GM21367 (cell line): ENCODE data around the gene MSTO1.
"Not testable (repeated sequence)": the region's sequence is repeated elsewhere in the genome, so short reads cannot be mapped to it uniquely, and the experiment has no call there.

Experiments
- ATAC-seq: cut with Tn5 transposase; IDR thresholded peaks from one replicate; pipeline ENCODE4 v1.9.1; 2021; ENCODE audit not compliant: unreplicated experiment

MSTO1 gene

GRCh38 chr1:155610257-155610647 is 234 bp downstream of the MSTO1 start:
- ATAC-seq = peak; percentile 23

GRCh38 chr1:155613226-155613625 is 3.2 kb downstream of the MSTO1 start:
- ATAC-seq = not testable (repeated sequence)

- no peak for ATAC-seq
Observed at GRCh38 chr1:155622191-155622590, 12.2 kb downstream of the MSTO1 start.

GRCh38 chr1:155623357-155623756 is 13.3 kb downstream of the MSTO1 start:
- ATAC-seq = no peak

DNA sequence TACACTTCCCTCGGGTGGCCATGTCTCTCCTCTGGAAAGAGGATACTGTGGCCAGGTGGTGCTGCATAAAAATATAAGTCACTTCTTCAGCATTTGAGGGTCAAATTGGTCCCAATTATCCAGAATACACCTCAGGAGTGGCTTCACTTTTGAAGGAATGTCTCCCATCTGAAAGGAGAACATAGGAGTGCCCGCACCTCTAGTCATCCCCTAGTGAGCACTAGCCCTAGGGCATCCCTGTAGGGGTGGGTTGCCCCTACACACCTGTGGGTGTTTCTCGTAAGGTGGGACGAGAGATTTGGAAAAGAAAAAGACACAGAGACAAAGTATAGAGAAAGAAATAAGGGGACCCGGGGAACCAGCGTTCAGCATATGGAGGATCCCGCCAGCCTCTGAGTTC is 16.4 kb downstream of the MSTO1 start:
- ATAC-seq = not testable (repeated sequence)

GRCh38 chr1:155636397-155637153 is 26.6 kb downstream of the MSTO1 start:
- ATAC-seq = no peak

DNA sequence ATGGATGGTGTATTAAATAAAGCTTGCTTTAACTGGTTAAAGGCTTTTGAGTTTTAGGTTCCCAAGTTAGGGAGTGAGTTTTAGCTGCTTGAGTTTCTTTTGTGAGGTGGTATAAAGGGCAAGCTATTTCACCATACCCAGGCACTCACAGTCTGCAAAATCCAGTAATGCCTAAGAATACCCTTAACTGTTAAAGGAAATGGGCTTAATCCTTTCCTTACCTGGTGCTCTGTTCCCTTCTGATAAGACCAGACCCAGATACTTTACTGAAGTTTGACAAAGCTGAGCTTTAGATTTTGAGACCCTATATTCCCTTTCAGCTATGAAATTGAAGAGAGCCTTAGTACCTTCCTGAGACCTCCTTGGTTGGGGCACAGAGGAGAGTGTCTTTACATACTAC is 30.3 kb downstream of the MSTO1 start:
- no peak for ATAC-seq

- not testable (repeated sequence) for ATAC-seq
Observed at GRCh38 chr1:155642559-155643180, 32.7 kb downstream of the MSTO1 start.

- no peak for ATAC-seq
Observed at GRCh38 chr1:155643230-155643629, 33.2 kb downstream of the MSTO1 start.

- ATAC-seq = no peak
Observed at GRCh38 chr1:155645034-155645598, 35.1 kb downstream of the MSTO1 start.

- ATAC-seq = no peak
Observed at GRCh38 chr1:155645648-155646047, 35.6 kb downstream of the MSTO1 start.

GRCh38 chr1:155646307-155646706 is 36.3 kb downstream of the MSTO1 start:
- no peak for ATAC-seq

GRCh38 chr1:155648207-155649147 is 38.5 kb downstream of the MSTO1 start:
- no peak for ATAC-seq

DNA sequence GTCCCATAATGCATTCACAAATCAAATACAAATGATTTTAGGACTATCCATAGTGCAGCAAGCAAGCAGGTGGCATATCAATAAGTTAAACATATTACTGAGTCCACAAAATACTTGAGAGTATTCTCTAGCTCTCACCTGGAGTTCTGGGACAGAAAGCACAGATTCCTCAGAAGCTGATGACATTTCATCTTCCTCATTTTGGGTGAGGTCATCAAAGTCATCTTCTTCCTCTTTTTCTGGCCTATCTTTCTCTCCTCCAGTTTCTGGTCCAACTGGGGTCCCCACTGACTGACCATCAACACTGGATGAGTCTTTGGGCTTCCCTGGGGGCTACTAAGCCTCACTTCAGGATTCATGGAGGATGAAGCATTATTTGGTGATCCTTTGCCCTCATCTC is 39.7 kb downstream of the MSTO1 start:
- no peak for ATAC-seq

- no peak for ATAC-seq
Observed at GRCh38 chr1:155650231-155650757, 40.3 kb downstream of the MSTO1 start.

GRCh38 chr1:155651861-155652661 is 42.0 kb downstream of the MSTO1 start:
- ATAC-seq = no peak

- ATAC-seq = no peak
Observed at GRCh38 chr1:155652951-155653350, 42.9 kb downstream of the MSTO1 start.

DNA sequence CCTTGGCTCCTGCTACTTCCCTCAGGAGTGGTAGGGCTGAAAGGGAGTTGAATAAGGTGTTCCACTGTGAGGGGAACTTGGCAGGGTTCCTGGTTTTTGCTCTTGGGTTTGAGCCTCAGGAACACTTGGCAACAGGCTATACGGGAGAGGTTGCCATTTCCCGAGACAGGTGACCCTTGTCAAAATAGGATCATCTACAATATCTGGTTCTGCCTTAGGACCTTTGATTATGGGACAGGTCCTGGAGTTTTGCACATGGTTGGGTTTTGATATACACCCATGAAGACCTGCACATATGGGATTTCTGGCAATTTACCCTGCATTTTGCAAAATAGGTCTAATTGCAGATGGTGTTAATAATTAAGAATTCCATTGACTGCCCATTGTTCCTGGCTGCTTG is 47.4 kb downstream of the MSTO1 start:
- ATAC-seq = no peak

DNA sequence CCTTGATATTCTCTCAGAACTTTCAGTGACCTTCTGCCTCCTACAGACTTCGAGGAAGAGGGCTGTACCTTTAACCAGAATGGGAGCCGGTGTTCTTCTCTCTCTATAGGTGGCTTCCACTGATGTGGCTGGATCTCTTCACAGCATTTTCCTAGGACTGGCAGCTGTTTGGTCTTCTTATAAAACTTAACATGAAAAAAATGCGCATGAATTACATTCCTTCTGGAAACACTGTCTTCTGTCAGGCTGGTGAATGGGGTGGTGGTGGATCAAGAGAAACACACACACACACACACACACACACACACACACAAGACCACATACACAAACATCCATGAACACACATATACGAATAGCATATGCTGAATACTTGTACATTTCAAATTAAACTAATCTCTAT is 51.2 kb downstream of the MSTO1 start:
- ATAC-seq = not testable (repeated sequence)
